HepG2 (cell line): ENCODE measurements around the gene PLOD3. TPM values are rescaled to one million over a fixed set of nuclear protein-coding genes. Genes with fewer than 3 reads are reported as not detected.

Experiments used
- BRD4 ChIP-seq: sonication (generic); formaldehyde crosslinking; IDR thresholded peaks from 2 replicates; pipeline ENCODE4 v1.4.0; 2020; ENCODE audit warnings: missing genetic modification reagents
- CEBPG ChIP-seq: IDR thresholded peaks from 2 replicates; pipeline ENCODE4 v1.6.1; 2016
- FOXA1 ChIP-seq, 2 experiments: fragments of 450-650 bp in 1 of 2; sonication (generic) in 1 of 2; formaldehyde crosslinking in 1 of 2; IDR thresholded peaks; 2 replicates each; pipeline versions ENCODE4 v1.4.0 to v1.6.1; 2016 to 2020; ENCODE audit warnings: missing genetic modification reagents in 1 of 2
- HNF1B ChIP-seq: sonication (generic); formaldehyde crosslinking; IDR thresholded peaks from 2 replicates; pipeline ENCODE4 v1.5.1; 2020; ENCODE audit warnings: mild to moderate bottlenecking, moderate library complexity, missing genetic modification reagents
- HOXA5 ChIP-seq: sonication (generic); formaldehyde crosslinking; IDR thresholded peaks from 2 replicates; pipeline ENCODE4 v1.4.0; 2020; ENCODE audit warnings: missing genetic modification reagents
- MED1 ChIP-seq: sonication (generic); formaldehyde crosslinking; IDR thresholded peaks from 2 replicates; pipeline ENCODE4 v1.4.0; 2020; ENCODE audit warnings: missing genetic modification reagents
- NFIB ChIP-seq: sonication (generic); formaldehyde crosslinking; IDR thresholded peaks from 2 replicates; pipeline ENCODE4 v1.9.0; 2021; ENCODE audit warnings: missing genetic modification reagents, mild to moderate bottlenecking, borderline replicate concordance
- NFKB2 ChIP-seq: sonication (generic); formaldehyde crosslinking; IDR thresholded peaks from 2 replicates; pipeline ENCODE4 v1.4.0; 2020; ENCODE audit warnings: missing genetic modification reagents, borderline replicate concordance
- POLR2A ChIP-seq, 2 experiments: IDR thresholded peaks; 2 replicates each; pipeline ENCODE4 v1.6.1; 2011; ENCODE audit warnings: low read depth in 2 of 2, low read length in 2 of 2, mild to moderate bottlenecking in 1 of 2, moderate library complexity in 1 of 2; ENCODE audit not compliant: insufficient read depth in 1 of 2
- SIN3A ChIP-seq: IDR thresholded peaks from 2 replicates; pipeline ENCODE4 v1.6.1; 2011; ENCODE audit warnings: low read depth, mild to moderate bottlenecking, control low read depth, low read length, borderline replicate concordance
- ZBTB10 ChIP-seq: sonication (generic); formaldehyde crosslinking; IDR thresholded peaks from 2 replicates; pipeline ENCODE4 v1.4.0; 2020; ENCODE audit warnings: missing genetic modification reagents, borderline replicate concordance
- ZFP36L2 ChIP-seq: sonication (generic); formaldehyde crosslinking; IDR thresholded peaks from 2 replicates; pipeline ENCODE4 v1.4.0; 2020; ENCODE audit warnings: missing genetic modification reagents
- ZFP90 ChIP-seq: sonication (generic); formaldehyde crosslinking; IDR thresholded peaks from 2 replicates; pipeline ENCODE4 v1.8.0; 2022; ENCODE audit warnings: missing genetic modification reagents, mild to moderate bottlenecking, inconsistent platforms, borderline replicate concordance
- ZMYM3 ChIP-seq: sonication (generic); formaldehyde crosslinking; IDR thresholded peaks from 2 replicates; pipeline ENCODE4 v1.5.1; 2020; ENCODE audit warnings: mild to moderate bottlenecking, missing genetic modification reagents
- ZNF17 ChIP-seq: sonication (generic); formaldehyde crosslinking; IDR thresholded peaks from 2 replicates; pipeline ENCODE4 v1.5.0; 2020; ENCODE audit warnings: mild to moderate bottlenecking, missing genetic modification reagents
- ZNF275 ChIP-seq: sonication (generic); formaldehyde crosslinking; IDR thresholded peaks from 2 replicates; pipeline ENCODE4 v1.8.0; 2022; ENCODE audit warnings: missing genetic modification reagents, mild to moderate bottlenecking, inconsistent platforms, borderline replicate concordance
- ZNF33B ChIP-seq: sonication (generic); formaldehyde crosslinking; IDR thresholded peaks from 2 replicates; pipeline ENCODE4 v1.5.1; 2020; ENCODE audit warnings: mild to moderate bottlenecking, missing genetic modification reagents
- ZNF430 ChIP-seq: sonication (generic); formaldehyde crosslinking; IDR thresholded peaks from 2 replicates; pipeline ENCODE4 v1.9.0; 2021; ENCODE audit warnings: mild to moderate bottlenecking, missing genetic modification reagents
- ZNF460 ChIP-seq: sonication (generic); formaldehyde crosslinking; IDR thresholded peaks from 2 replicates; pipeline ENCODE4 v1.5.1; 2020; ENCODE audit warnings: missing genetic modification reagents, mild to moderate bottlenecking, borderline replicate concordance
- ZNF577 ChIP-seq: sonication (generic); formaldehyde crosslinking; IDR thresholded peaks from 2 replicates; pipeline ENCODE4 v1.4.0; 2020; ENCODE audit warnings: mild to moderate bottlenecking, low read depth, missing genetic modification reagents, borderline replicate concordance
- ZNF749 ChIP-seq: sonication (generic); formaldehyde crosslinking; IDR thresholded peaks from 2 replicates; pipeline ENCODE4 v1.8.0; 2022; ENCODE audit warnings: mild to moderate bottlenecking, missing genetic modification reagents, moderate library complexity, borderline replicate concordance
- ZNF768 ChIP-seq: sonication (generic); formaldehyde crosslinking; IDR thresholded peaks from 2 replicates; pipeline ENCODE4 v1.4.0; 2020; ENCODE audit warnings: missing genetic modification reagents
- ZSCAN5A ChIP-seq: sonication (generic); formaldehyde crosslinking; IDR thresholded peaks from 2 replicates; pipeline ENCODE4 v1.8.0; 2022; ENCODE audit warnings: mild to moderate bottlenecking, missing genetic modification reagents, borderline replicate concordance
- polyA plus RNA-seq, 8 experiments: library from polyadenylated mRNA; depleted of rRNA in 3 of 8; stranded (reverse) in 7 of 8; unstranded in 1 of 8; fragments of >200 nt; fragmentation: Illumina TruSeq in 4 of 8; extraction: Trizol in 4 of 8; gene quantifications; 2 replicates each; pipeline versions ENCODE4 v1.2.1 to v1.2.3, GENCODE V29; 2011 to 2016; ENCODE audit warnings: low read depth in 4 of 8, missing spikeins in 1 of 8, mixed read lengths in 1 of 8; ENCODE audit not compliant: insufficient read depth in 1 of 8
- total RNA-seq, 5 experiments: library from RNA; depleted of rRNA; stranded (reverse); fragments of >200 nt; fragmentation: Illumina TruSeq; extraction: Trizol; gene quantifications; 2 replicates each; pipeline ENCODE4 v1.2.3, GENCODE V29; 2016; ENCODE audit warnings: low read depth in 1 of 5

The PLOD3 gene
- total and polyA plus RNA-seq, 2 of the 13 experiments (the other 11 are each of a cell fraction or from before 2014, with no cell fraction given), result 65.8 to 67.4 TPM

- TF ChIP-seq ZBTB10 (CRISPR knock-in tag) (no peak), POLR2A (IDR thresholded peaks at IDR 0.05; ENCODE audit: insufficient read depth in 1 of 2, low read depth in 2 of 2, low read length in 2 of 2) (peak; percentile 91 to 95), ZSCAN5A (CRISPR knock-in tag) (no peak), HNF1B (CRISPR knock-in tag) (peak; percentile 69), ZFP90 (peak; percentile 56; the same call in 1 of the 2 replicates), NFKB2 (CRISPR knock-in tag) (peak; percentile 37; the same call in 1 of the 2 replicates), CEBPG (CRISPR knock-in tag) (0 out of 2 replicates have a peak, but pooled peaks have one; percentile 29), SIN3A (peak; percentile 53; the same call in 1 of the 2 replicates), ZNF275 (CRISPR knock-in tag) (no peak), ZNF33B (CRISPR knock-in tag) (no peak), ZNF749 (no peak), BRD4 (CRISPR knock-in tag) (no peak), ZFP36L2 (0 out of 2 replicates have a peak, but pooled peaks have one; percentile 55), ZMYM3 (no peak; the same call in 1 of the 2 replicates), ZNF460 (CRISPR knock-in tag) (no peak), ZNF768 (CRISPR knock-in tag) (no peak), ZNF17 (CRISPR knock-in tag) (no peak), FOXA1 (IDR thresholded peaks at IDR 0.05) (no peak), FOXA1 (CRISPR knock-in tag; IDR thresholded peaks at IDR 0.05) (peak; percentile 51), ZNF577 (CRISPR knock-in tag) (no peak), MED1 (peak; percentile 90), ZNF430 (CRISPR knock-in tag) (no peak; the same call in 1 of the 2 replicates), HOXA5 (CRISPR knock-in tag) (peak; percentile 20; the same call in 1 of the 2 replicates), NFIB (CRISPR knock-in tag) (no peak)
Observed at GRCh38 chr7:101200862-101201599, 16.4 kb downstream of the PLOD3 start, which contains the start of gene MOGAT3 (continued).
